Measurements from ENCODE around the gene COPS2. TPM values are rescaled to one million over a fixed set of nuclear protein-coding genes. Genes with fewer than 3 reads are reported as not detected.

COPS2 gene
- total and polyA plus RNA-seq, 9 of the 15 experiments (the other 6 are each of a cell fraction or from before 2014, with no cell fraction given), result 66.4 to 154 (median 117) TPM

- TF ChIP-seq ZFP1 (CRISPR knock-in tag; IDR thresholded peaks at IDR 0.05), result no peak
- TF ChIP-seq FOS (IDR thresholded peaks at IDR 0.05; ENCODE audit: extremely low read depth, insufficient read length), result no peak
- TF ChIP-seq, protein P1, sequence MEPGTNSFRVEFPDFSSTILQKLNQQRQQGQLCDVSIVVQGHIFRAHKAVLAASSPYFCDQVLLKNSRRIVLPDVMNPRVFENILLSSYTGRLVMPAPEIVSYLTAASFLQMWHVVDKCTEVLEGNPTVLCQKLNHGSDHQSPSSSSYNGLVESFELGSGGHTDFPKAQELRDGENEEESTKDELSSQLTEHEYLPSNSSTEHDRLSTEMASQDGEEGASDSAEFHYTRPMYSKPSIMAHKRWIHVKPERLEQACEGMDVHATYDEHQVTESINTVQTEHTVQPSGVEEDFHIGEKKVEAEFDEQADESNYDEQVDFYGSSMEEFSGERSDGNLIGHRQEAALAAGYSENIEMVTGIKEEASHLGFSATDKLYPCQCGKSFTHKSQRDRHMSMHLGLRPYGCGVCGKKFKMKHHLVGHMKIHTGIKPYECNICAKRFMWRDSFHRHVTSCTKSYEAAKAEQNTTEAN (CRISPR knock-in tag; IDR thresholded peaks at IDR 0.05), result peak; percentile 87
- TF ChIP-seq ZNF431 (CRISPR knock-in tag; IDR thresholded peaks at IDR 0.05), result no peak
- no peak for TF ChIP-seq HOXB6 (CRISPR knock-in tag; IDR thresholded peaks at IDR 0.05; ENCODE audit: borderline replicate concordance)
- TF ChIP-seq ZNF583 (CRISPR knock-in tag; IDR thresholded peaks at IDR 0.05), result no peak
- TF ChIP-seq ILF3 (IDR thresholded peaks at IDR 0.05; ENCODE audit: borderline replicate concordance), result no peak
- TF ChIP-seq, protein P2, sequence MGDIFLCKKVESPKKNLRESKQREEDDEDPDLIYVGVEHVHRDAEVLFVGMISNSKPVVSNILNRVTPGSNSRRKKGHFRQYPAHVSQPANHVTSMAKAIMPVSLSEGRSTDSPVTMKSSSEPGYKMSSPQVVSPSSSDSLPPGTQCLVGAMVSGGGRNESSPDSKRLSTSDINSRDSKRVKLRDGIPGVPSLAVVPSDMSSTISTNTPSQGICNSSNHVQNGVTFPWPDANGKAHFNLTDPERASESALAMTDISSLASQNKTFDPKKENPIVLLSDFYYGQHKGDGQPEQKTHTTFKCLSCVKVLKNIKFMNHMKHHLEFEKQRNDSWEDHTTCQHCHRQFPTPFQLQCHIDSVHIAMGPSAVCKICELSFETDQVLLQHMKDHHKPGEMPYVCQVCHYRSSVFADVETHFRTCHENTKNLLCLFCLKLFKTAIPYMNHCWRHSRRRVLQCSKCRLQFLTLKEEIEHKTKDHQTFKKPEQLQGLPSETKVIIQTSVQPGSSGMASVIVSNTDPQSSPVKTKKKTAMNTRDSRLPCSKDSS (IDR thresholded peaks at IDR 0.05; ENCODE audit: low read depth, partially characterized antibody), result no peak
- TF ChIP-seq ZNF3 (CRISPR knock-in tag; IDR thresholded peaks at IDR 0.05), result no peak
- TF ChIP-seq ZC3H4 (CRISPR knock-in tag; IDR thresholded peaks at IDR 0.05; ENCODE audit: borderline replicate concordance), result no peak
- no peak for TF ChIP-seq THRA (IDR thresholded peaks at IDR 0.05)
- TF ChIP-seq FOXJ3 (CRISPR knock-in tag; IDR thresholded peaks at IDR 0.05), result no peak; the same call in 1 of the 2 replicates
- TF ChIP-seq ZNF311 (CRISPR knock-in tag; IDR thresholded peaks at IDR 0.05), result no peak
- no peak for TF ChIP-seq THAP12 (CRISPR knock-in tag; IDR thresholded peaks at IDR 0.05)
- TF ChIP-seq THRAP3 (IDR thresholded peaks at IDR 0.05; ENCODE audit: borderline replicate concordance), result peak; percentile 80; the same call in 1 of the 2 replicates
- no peak for TF ChIP-seq DNMT1 (IDR thresholded peaks at IDR 0.05)
- TF ChIP-seq ZNF764 (CRISPR knock-in tag; IDR thresholded peaks at IDR 0.05; ENCODE audit: low read depth), result no peak
- peak; percentile 91 for TF ChIP-seq RBM39 (optimal IDR thresholded peaks at IDR 0.05; ENCODE audit: low read depth, low read length)
Measured at GRCh38 chr15:49155110-49155833, at the start of gene COPS2 (continued).
